Fibroblast of skin of left quadriceps (primary cell): ENCODE results near the gene CDK19.
"Not testable (repeated sequence)": the region's sequence is repeated elsewhere in the genome, so short reads cannot be mapped to it uniquely, and the experiment has no call there.

ENCODE experiments used
- DNase-seq, 2 experiments: peaks; one replicate each; pipeline ENCODE4 v3.0.0-alpha.2; 2013; ENCODE audit warnings: low read depth in 2 of 2

Gene CDK19

DNA sequence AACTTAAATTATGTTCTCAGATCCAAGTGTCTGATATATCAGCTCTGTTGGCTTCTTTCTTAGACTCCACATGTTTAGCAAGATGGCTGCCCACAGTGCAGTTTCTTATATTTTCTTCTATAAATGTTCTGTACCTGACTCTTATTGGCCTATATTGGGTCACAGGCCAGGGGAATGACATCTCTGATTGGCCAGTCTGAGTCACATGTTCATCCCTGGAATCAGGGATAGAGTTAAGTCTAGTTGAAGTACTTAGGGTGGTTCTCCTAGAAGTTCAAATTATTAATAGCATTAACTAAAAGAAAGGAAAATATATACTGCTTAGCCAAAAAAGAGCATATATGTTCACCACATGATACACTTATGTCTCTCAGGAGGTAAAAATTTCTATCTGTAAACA, 233.6 kb downstream of the CDK19 start:
- DNase-seq, result no peak

DNA sequence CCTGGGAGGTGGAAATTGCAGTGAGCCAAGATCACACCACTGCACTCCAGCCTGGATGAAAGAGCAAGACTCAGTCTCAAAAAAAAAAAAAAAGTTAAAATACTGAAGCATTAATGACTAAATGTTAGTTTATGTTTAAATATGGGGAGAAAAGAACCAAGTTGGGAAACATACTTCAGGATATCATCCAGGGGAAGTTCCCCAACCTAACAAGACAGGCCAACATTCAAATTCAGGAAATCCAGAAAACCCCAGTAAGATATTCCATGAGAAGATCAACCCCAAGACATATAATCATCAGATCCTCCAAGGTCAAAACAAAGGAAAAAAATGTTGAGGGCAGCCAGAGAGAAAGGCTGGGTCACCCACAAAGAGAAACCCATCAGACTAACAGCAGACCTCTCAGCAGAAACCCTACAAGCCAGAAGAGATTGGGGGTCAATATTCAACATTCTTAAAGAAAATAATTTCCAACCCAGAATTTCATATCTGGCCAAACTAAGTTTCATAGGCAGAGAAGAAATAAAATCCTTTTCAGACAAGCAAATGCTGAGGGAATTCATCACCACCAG, 237.6 kb downstream of the CDK19 start:
- DNase-seq, result not testable (repeated sequence)

DNA sequence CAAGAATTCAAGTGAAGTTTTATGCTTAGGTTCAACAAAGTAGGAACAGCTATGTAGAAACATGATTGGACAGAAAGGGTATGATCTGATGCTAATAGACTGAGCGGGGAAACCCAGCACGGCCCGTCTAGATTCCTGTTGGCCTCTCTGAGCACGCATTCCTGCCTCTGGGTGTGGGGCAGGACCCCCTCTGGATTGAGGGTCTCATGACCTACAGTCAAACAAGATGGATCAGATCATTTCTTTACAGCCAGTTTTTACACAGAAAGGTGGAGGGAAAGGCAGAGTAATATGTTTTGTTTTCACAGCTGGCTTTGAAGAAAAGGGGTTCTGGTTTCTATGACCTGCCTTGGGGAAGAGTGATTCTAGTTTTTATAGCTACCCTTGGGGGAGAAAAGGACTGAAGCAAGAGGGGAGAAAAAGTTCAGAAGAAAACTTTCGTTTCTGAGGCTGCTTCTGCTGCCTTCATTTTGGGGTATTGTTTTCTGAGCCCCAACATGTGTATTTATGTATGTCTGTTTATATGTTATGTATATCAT, 239.3 kb downstream of the CDK19 start:
- no peak for DNase-seq

DNA sequence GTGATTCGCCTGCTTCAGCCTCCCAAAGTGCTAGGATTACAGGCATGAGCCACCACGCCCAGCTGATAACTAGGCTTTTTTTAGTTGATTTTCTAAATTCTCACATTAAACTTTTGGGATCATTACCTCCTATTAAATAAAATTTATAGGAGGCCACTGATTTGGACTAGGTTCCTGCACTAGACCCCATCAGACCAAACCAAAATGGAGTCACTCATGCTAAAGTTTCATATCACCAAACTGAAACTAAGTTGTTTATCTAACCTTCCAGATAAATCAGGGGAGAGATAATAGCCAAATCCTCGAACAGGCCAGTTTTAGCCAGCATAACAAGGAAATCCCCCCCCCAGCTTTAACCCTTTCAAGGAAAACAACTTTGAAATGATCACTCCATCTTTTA, 240.5 kb downstream of the CDK19 start:
- no peak for DNase-seq

DNA sequence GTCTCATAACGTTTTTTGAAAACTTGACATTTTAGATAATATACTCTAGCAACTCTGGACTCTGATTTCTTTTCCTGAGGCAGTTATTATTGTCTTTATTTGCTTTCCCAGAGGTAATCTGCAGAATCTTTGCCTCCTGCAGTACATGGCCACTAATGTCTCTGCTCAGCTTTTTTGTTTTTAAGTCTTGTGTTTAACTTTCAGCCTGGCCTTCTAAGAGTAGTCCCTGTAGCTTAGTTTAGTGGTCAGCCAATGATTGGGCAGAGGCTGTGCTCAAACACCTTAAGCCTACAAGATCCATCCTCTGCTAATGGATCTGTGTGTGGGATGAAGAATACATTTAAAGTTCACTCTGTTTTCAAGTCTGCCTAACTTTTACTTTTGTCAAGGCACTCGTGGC, 241.7 kb downstream of the CDK19 start:
- DNase-seq, result no peak

DNA sequence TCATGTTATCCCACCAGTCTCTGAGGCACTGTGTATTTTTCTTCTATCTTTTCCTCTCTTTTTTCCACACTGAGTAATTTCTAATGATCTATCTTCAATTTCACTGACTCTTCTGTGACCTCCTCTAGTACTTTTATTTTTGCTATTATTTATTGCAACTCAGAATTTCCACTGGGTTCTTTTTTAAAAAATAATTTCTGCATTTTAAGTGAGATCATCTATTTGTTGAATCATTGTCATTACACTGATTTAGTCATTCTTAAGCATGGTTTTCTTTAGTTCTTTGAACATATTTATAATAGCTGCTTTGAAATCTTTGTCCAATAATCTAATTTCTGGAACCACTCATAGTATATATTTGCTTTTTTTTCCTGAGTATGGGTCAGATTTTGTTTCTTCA, 242.1 kb downstream of the CDK19 start:
- DNase-seq, result no peak

DNA sequence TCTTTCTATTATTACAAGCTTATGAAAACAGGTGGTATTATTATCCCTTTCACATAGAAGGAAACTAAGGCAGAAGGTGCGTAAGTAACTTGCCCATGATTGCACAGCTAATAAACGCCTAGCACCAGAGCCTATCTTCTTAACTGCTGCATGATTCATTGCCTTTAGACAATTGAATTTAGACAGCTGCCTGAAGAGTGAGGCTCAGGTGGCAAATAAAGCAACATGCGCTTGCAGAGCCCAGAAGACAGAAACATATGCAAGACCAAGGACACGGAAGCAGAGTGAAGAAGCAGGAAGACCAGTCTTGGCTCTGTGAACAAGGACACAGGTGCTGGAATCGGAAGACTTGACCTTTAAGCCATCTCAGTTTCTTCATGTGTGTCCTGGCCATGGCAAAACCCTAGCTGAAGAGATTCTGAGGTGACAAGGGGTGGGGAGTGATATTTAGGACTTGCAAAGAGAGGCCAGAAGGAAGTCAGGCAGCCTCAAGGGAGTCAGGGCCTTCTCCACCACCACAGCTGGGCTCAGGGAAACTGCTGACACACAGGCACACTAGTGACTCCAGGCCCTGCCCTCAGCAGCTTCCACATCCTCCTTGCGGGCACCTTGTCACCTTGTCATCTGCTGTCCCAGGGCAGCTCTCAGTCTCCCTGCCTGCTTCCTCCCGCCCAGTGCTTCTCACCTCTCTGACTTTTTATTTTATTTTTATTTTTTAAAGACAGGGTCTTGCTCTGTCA, 247.1 kb downstream of the CDK19 start:
- DNase-seq, result no peak

DNA sequence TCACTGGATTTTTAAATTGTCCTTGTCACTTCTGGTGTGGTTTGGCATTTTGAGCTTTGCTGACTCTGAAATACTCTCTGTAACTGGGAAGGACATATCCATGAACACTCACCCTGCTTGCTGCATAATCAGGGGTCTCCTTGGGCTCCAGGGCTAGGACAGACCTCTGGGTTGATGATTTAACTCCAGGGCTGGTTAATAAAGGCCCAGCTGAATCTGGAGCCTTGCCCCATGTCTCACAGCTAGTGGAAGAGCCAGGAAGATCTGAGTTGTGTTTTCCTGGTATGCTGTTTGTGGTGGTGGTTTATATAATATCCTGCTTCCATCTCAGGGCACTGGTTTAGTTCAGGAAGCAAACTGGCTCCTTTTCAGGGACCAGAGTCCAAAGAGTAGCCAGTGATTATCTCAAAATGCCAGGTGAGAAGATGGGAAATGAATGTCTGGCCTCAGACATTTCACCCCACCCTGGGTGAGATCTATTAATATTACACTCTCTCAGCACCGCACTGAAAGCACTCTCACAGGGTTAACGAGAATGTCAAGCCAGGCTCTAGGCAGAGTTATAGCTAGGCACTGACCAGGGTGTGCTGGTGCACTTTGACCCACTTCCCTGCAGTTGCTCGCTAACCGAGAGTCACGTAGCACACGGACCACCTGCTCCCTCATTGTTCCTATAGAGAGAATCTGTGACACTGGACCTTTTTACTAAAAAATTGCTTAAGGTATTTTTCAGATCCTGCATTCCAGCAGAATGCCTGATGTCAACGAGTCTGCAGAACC, 248.7 kb downstream of the CDK19 start:
- no peak for DNase-seq

DNA sequence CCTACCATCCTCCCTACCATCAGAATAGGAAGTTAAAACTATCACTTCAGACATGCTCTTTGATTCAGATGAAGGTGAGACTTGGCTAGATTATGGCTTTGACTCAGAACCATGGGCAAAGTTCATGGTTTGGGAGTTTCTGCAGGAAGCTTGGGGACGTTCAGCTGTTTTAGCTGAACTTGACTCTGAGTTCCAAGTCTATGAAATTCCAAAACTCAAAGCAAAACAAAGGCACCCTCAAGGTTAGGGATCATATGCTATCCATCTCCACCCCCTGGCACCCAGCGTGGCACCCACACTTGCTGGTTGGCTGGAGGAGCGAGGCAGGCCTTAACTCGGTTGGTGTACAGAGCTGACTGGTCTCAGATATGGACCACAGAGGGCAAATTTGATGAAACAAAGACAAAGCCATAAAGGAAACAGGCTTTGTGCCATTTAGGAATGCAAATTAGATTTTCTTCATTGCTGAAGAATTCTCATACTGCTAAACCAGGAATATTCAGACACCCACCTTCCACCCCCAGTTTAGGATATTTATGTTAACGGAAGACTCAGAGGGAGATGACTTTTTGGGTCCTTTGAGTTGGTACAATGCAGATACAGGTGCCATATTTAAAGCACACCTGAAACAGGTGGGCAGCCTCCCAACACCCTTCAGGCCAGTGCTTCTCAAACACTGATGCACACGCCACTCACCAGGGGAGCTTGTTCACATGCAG, 250.4 kb downstream of the CDK19 start:
- no peak for DNase-seq

DNA sequence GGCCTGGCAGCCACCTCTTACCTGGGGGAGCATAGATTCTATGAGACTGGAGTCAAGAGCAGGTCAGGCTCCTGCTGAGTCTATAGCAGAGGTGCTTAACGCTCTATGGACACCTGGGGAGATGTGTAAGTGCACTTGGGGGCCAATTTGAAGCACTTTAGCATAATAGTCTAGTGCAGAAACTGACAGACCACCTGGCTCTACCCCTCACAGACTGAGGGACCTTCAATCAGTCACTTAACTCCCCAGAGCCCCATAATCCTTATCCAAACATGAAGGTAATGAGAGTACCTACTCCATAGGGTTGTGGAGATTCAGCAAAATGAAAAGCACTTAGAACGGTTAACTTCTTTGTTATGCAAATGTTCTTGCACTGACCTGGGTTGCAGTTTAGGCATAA, 251.6 kb downstream of the CDK19 start:
- DNase-seq, result no peak

DNA sequence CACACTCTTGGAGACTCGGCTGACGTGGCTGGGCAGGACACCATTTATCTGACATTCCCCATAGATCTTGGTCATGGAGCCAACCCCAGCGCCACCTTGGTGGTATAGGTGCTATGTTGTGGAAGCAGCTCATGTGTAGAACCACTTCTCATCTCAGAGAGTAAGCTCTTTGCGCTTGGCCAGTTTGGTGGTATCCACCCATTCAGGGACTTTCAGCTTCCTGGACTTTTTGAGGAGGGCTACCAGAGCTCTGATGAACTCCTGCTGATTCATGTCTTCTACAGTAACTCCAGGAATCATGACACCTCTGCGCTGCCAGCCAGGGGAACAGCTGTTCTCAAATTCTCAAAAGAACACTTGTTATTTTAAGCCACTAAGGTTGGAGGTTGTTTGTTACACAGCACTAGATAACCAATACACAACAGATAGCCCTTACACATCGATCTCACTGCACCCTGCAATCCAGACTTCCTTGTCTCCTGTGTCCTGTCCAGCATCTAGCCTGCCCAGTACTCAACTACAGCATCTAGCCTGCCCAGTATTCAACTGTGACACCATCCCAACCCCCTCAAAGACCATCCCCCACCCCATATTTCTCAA, 252.9 kb downstream of the CDK19 start:
- DNase-seq, result no peak

DNA sequence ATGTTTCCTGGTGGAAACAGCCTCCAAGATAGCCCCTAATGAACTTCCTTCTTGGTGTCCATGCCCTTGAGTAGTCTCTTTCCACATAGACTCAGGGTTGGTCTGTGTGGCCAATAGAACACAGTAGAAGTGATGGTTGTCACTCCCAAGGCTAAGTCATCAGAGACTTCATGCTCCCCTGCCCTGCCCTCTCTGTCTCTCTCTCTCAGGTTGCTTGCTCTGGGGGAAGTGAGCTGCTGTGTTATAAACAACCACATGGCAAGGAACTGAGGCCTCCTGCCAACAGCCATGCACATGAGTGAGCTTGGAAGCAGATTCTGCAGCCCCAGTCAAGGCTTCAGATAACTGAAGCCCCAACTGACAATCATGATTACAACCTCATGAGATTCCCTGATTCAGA, 253.6 kb downstream of the CDK19 start:
- no peak for DNase-seq

DNA sequence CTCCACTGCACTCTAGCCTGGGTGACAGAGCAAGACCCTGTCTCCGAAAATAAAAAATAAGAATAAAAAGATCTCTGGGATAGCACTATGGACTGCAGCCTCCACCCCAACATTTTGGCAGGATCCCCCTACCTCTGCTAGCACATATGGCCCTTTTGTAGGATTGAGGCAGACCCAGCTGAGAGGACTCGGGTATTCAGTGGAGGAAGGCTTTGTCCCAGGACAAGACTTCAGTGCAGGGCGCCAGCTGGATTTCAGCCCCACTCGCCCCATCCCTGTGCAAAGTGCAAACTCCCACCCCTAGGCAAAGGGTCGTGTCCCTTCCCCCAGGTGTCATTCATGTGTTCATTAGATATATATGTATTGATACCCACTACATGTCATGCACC, 254.3 kb downstream of the CDK19 start:
- DNase-seq, result no peak

DNA sequence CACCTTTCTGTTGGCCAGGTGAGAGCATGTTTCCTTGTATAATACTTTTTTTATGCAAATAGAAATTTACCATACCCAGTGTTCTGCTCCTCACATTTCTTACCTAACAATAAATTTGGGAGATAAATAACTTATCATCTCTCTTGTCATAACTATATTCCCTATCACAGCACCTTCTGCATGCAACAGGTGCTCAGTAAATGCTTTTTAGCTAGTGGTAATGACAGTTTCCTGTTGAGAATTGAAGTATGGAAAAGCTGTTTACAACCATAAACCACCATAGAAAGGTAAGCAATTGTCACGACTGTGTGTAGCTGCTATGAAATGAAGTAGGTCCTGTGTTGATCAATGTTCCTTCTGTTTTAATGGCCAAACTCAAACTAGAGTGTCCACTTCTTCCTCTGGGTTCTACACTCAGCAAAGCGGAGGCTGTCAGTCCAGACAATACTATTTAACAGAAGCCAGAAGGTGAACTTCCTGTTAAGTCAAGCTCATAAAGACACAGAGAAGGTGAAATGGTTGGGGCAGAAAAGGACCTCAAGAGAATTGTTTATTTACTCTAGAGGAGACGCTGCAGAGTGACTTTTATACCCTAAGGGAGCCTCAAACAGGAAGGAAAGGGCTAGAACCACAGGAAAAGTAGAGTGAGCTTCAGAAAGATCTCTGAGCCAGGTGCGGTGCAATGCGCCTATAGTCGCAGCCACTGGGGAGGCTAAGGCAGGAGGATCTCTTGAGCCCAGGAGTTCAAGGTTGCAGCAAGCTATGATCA, 254.8 kb downstream of the CDK19 start:
- DNase-seq, result no peak
